HepG2 (cell line): ENCODE results near the gene DMKN. TPM values are rescaled to one million over a fixed set of nuclear protein-coding genes. Genes with fewer than 3 reads are reported as not detected.

ENCODE experiments used
- HNF1A ChIP-seq, 2 experiments: sonication (generic) in 1 of 2; formaldehyde crosslinking in 1 of 2; IDR thresholded peaks; 2 replicates each; pipeline versions ENCODE4 v1.4.0 to v1.6.1; 2016 to 2020; ENCODE audit warnings: borderline replicate concordance in 1 of 2, low read depth in 1 of 2, mild to moderate bottlenecking in 1 of 2, missing genetic modification reagents in 1 of 2
- ISL2 ChIP-seq: sonication (generic); formaldehyde crosslinking; IDR thresholded peaks from 2 replicates; pipeline ENCODE4 v1.5.0; 2020; ENCODE audit warnings: missing genetic modification reagents
- MAZ ChIP-seq, 2 experiments: sonication (generic) in 1 of 2; formaldehyde crosslinking in 1 of 2; IDR thresholded peaks; 2 replicates each; pipeline versions ENCODE4 v1.5.0 to v1.6.1; 2012 to 2020; ENCODE audit warnings: low read depth in 2 of 2, mild to moderate bottlenecking in 2 of 2, borderline replicate concordance in 1 of 2, improper control_type of control experiment in 1 of 2, low read length in 1 of 2, missing genetic modification reagents in 1 of 2, moderate library complexity in 1 of 2
- SNAPC2 ChIP-seq: sonication (generic); formaldehyde crosslinking; IDR thresholded peaks from 2 replicates; pipeline ENCODE4 v1.8.1; 2022; ENCODE audit warnings: mild to moderate bottlenecking, missing genetic modification reagents
- ZMYM4 ChIP-seq: sonication (generic); formaldehyde crosslinking; IDR thresholded peaks from 2 replicates; pipeline ENCODE4 v1.8.1; 2023; ENCODE audit warnings: mild to moderate bottlenecking, missing genetic modification reagents
- ZNF280D ChIP-seq: sonication (generic); formaldehyde crosslinking; IDR thresholded peaks from 2 replicates; pipeline ENCODE4 v1.5.1; 2020; ENCODE audit warnings: mild to moderate bottlenecking, missing genetic modification reagents
- ZNF512B ChIP-seq: sonication (generic); formaldehyde crosslinking; IDR thresholded peaks from 2 replicates; pipeline ENCODE4 v1.5.1; 2020; ENCODE audit warnings: missing genetic modification reagents, mild to moderate bottlenecking, borderline replicate concordance
- ZNF576 ChIP-seq: sonication (generic); formaldehyde crosslinking; IDR thresholded peaks from 2 replicates; pipeline ENCODE4 v1.4.0; 2020; ENCODE audit warnings: mild to moderate bottlenecking, missing genetic modification reagents
- ZNF710 ChIP-seq: sonication (generic); formaldehyde crosslinking; IDR thresholded peaks from 2 replicates; pipeline ENCODE4 v1.5.0; 2020; ENCODE audit warnings: mild to moderate bottlenecking, missing genetic modification reagents, borderline replicate concordance
- polyA plus RNA-seq, 8 experiments: library from polyadenylated mRNA; depleted of rRNA in 3 of 8; stranded (reverse) in 7 of 8; unstranded in 1 of 8; fragments of >200 nt; fragmentation: Illumina TruSeq in 4 of 8; extraction: Trizol in 4 of 8; gene quantifications; 2 replicates each; pipeline versions ENCODE4 v1.2.1 to v1.2.3, GENCODE V29; 2011 to 2016; ENCODE audit warnings: low read depth in 4 of 8, missing spikeins in 1 of 8, mixed read lengths in 1 of 8; ENCODE audit not compliant: insufficient read depth in 1 of 8
- total RNA-seq, 5 experiments: library from RNA; depleted of rRNA; stranded (reverse); fragments of >200 nt; fragmentation: Illumina TruSeq; extraction: Trizol; gene quantifications; 2 replicates each; pipeline ENCODE4 v1.2.3, GENCODE V29; 2016; ENCODE audit warnings: low read depth in 1 of 5

Gene DMKN
- total and polyA plus RNA-seq, 2 of the 13 experiments (the other 11 are each of a cell fraction or from before 2014, with no cell fraction given): 50.8 to 57.1 TPM

GRCh38 chr19:35458731-35459391 lies 54.6 kb downstream of the DMKN start (continued):
- no peak for TF ChIP-seq ZNF280D (CRISPR knock-in tag)
- TF ChIP-seq ZNF512B (CRISPR knock-in tag): no peak
- TF ChIP-seq ZNF576 (CRISPR knock-in tag): no peak
- TF ChIP-seq SNAPC2: no peak
- TF ChIP-seq ZMYM4: peak; percentile 49; the same call in 1 of the 2 replicates
- peak; percentile 70; the same call in 1 of the 2 replicates for TF ChIP-seq ISL2 (CRISPR knock-in tag)
- peak; percentile 99 for TF ChIP-seq HNF1A (IDR thresholded peaks at IDR 0.05; ENCODE audit: low read depth)
- TF ChIP-seq HNF1A (CRISPR knock-in tag; IDR thresholded peaks at IDR 0.05; ENCODE audit: borderline replicate concordance): peak; percentile 98
- no peak for TF ChIP-seq ZNF710 (CRISPR knock-in tag)
- TF ChIP-seq MAZ (IDR thresholded peaks at IDR 0.05; ENCODE audit: borderline replicate concordance, low read depth, low read length): 0 out of 2 replicates have a peak, but pooled peaks have one; percentile 32
- TF ChIP-seq MAZ (CRISPR knock-in tag; IDR thresholded peaks at IDR 0.05; ENCODE audit: low read depth): 0 out of 2 replicates have a peak, but pooled peaks have one; percentile 5
